H9 (cell line): Measurements from ENCODE around the gene CPEB2. TPM values are rescaled to one million over a fixed set of nuclear protein-coding genes. Genes with fewer than 3 reads are reported as not detected.

ENCODE experiments used
- DNase-seq: peaks from one replicate; pipeline ENCODE4 v3.0.0-alpha.2; 2017
- H2AFZ ChIP-seq: one replicate; pipeline ENCODE4 v1.6.1; 2013; ENCODE audit warnings: mild to moderate bottlenecking, low read length, control low read depth, moderate library complexity
- H2AK5ac ChIP-seq: 2 replicates; pipeline ENCODE4 v1.6.1; 2013; ENCODE audit warnings: low read length, control low read depth, mixed read lengths; ENCODE audit not compliant: insufficient read length
- H2BK120ac ChIP-seq: one replicate; pipeline ENCODE4 v1.6.1; 2013; ENCODE audit warnings: low read depth, mild to moderate bottlenecking, low read length, control low read depth, inconsistent platforms; ENCODE audit not compliant: poor library complexity, severe bottlenecking
- H2BK12ac ChIP-seq: 2 replicates; pipeline ENCODE4 v1.6.1; 2013; ENCODE audit warnings: low read length, control low read depth, mixed read lengths, low read depth; ENCODE audit not compliant: insufficient read length
- H2BK15ac ChIP-seq: 2 replicates; pipeline ENCODE4 v1.6.1; 2013; ENCODE audit warnings: low read depth, low read length, control low read depth
- H2BK20ac ChIP-seq: one replicate; pipeline ENCODE4 v1.6.1; 2013; ENCODE audit warnings: low read depth, mild to moderate bottlenecking, low read length, control low read depth, inconsistent platforms; ENCODE audit not compliant: poor library complexity, severe bottlenecking
- H2BK5ac ChIP-seq: 2 replicates; pipeline ENCODE4 v1.6.1; 2013; ENCODE audit warnings: low read length, control low read depth, mixed read lengths; ENCODE audit not compliant: insufficient read length
- H3K14ac ChIP-seq: 2 replicates; pipeline ENCODE4 v1.6.1; 2013; ENCODE audit warnings: low read length, control low read depth; ENCODE audit not compliant: insufficient read depth
- H3K18ac ChIP-seq: 2 replicates; pipeline ENCODE4 v1.6.1; 2013; ENCODE audit warnings: low read depth, mild to moderate bottlenecking, mixed read lengths, low read length, control low read depth; ENCODE audit not compliant: insufficient read length
- H3K23ac ChIP-seq: 2 replicates; pipeline ENCODE4 v1.6.1; 2013; ENCODE audit warnings: low read length, control low read depth, mixed read lengths, low read depth; ENCODE audit not compliant: insufficient read length
- H3K23me2 ChIP-seq: 2 replicates; pipeline ENCODE4 v1.6.1; 2013; ENCODE audit warnings: low read depth, mild to moderate bottlenecking, mixed read lengths, low read length, control low read depth; ENCODE audit not compliant: insufficient read length, poor library complexity, severe bottlenecking
- H3K27ac ChIP-seq: 2 replicates; pipeline ENCODE4 v1.5.1; 2013; ENCODE audit warnings: low read length, control low read depth, mixed read lengths, low read depth; ENCODE audit not compliant: insufficient read length
- H3K27me3 ChIP-seq: 2 replicates; pipeline ENCODE4 v1.6.1; 2013; ENCODE audit warnings: low read length, control low read depth, inconsistent platforms; ENCODE audit not compliant: insufficient read depth
- H3K4ac ChIP-seq: 2 replicates; pipeline ENCODE4 v1.6.1; 2013; ENCODE audit warnings: low read depth, mild to moderate bottlenecking, control low read depth, inconsistent platforms, low read length, moderate library complexity
- H3K4me1 ChIP-seq: 2 replicates; pipeline ENCODE4 v1.6.1; 2013; ENCODE audit warnings: low read length, control low read depth, inconsistent platforms; ENCODE audit not compliant: insufficient read depth
- H3K4me2 ChIP-seq: 2 replicates; pipeline ENCODE4 v1.6.1; 2013; ENCODE audit warnings: low read length, control low read depth, mixed read lengths; ENCODE audit not compliant: insufficient read length, insufficient read depth
- H3K56ac ChIP-seq: 2 replicates; pipeline ENCODE4 v1.6.1; 2013; ENCODE audit warnings: low read depth, mild to moderate bottlenecking, mixed read lengths, low read length, control low read depth; ENCODE audit not compliant: insufficient read length
- H3K79me1 ChIP-seq: 2 replicates; pipeline ENCODE4 v1.6.1; 2013; ENCODE audit warnings: low read depth, mild to moderate bottlenecking, moderate library complexity, low read length, control low read depth, inconsistent platforms; ENCODE audit not compliant: insufficient read depth, poor library complexity, severe bottlenecking
- H3K79me2 ChIP-seq: 2 replicates; pipeline ENCODE4 v1.6.1; 2013; ENCODE audit warnings: low read length, control low read depth, inconsistent platforms; ENCODE audit not compliant: insufficient read depth
- H3K9ac ChIP-seq: 2 replicates; pipeline ENCODE4 v1.6.1; 2013; ENCODE audit warnings: low read length, control low read depth, mixed read lengths; ENCODE audit not compliant: insufficient read length; ENCODE audit errors: extremely low read depth
- H3K9me3 ChIP-seq: one replicate; pipeline ENCODE4 v1.6.1; 2013; ENCODE audit warnings: low read depth, low read length, inconsistent platforms; ENCODE audit not compliant: control insufficient read depth
- H3T11ph ChIP-seq: one replicate; pipeline ENCODE4 v1.6.1; 2013; ENCODE audit warnings: mild to moderate bottlenecking, low read length, control low read depth, inconsistent platforms
- H4K20me1 ChIP-seq: one replicate; pipeline ENCODE4 v1.6.1; 2013; ENCODE audit not compliant: control insufficient read depth, insufficient read length, insufficient read depth
- H4K5ac ChIP-seq: 2 replicates; pipeline ENCODE4 v1.6.1; 2013; ENCODE audit warnings: low read depth, mild to moderate bottlenecking, mixed read lengths, low read length, control low read depth; ENCODE audit not compliant: insufficient read length
- H4K8ac ChIP-seq: replicated peaks from 2 replicates; pipeline ENCODE4 v1.6.1; 2013; ENCODE audit warnings: low read length, control low read depth, mixed read lengths, low read depth; ENCODE audit not compliant: insufficient read length
- H4K91ac ChIP-seq: 2 replicates; pipeline ENCODE4 v1.6.1; 2013; ENCODE audit warnings: low read depth, mild to moderate bottlenecking, moderate library complexity, mixed read lengths, low read length, control low read depth; ENCODE audit not compliant: insufficient read length
- H3K27ac Mint-ChIP-seq, 3 experiments: 2 replicates in 2 of 3; 3 replicates in 1 of 3; pipeline ENCODE4 v1.8.0; 2020 to 2021; ENCODE audit warnings: mixed read lengths in 3 of 3, mild to moderate bottlenecking in 1 of 3, moderate library complexity in 1 of 3
- H3K27me3 Mint-ChIP-seq: 2 replicates; pipeline ENCODE4 v1.8.0; 2021; ENCODE audit warnings: low read depth, mild to moderate bottlenecking, moderate library complexity, mixed read lengths
- H3K36me3 Mint-ChIP-seq, 3 experiments: 2 replicates in 2 of 3; 3 replicates in 1 of 3; pipeline ENCODE4 v1.8.0; 2020 to 2021; ENCODE audit warnings: low read depth in 3 of 3, mixed read lengths in 3 of 3; ENCODE audit not compliant: insufficient read depth in 1 of 3
- H3K4me1 Mint-ChIP-seq, 2 experiments: 2 replicates each; pipeline ENCODE4 v1.8.0; 2020; ENCODE audit warnings: mixed read lengths in 2 of 2
- H3K4me3 Mint-ChIP-seq, 2 experiments: 2 replicates in 1 of 2; 3 replicates in 1 of 2; pipeline ENCODE4 v1.8.0; 2020 to 2021; ENCODE audit warnings: mild to moderate bottlenecking in 2 of 2, mixed read lengths in 2 of 2, moderate library complexity in 1 of 2
- H3K9me3 Mint-ChIP-seq, 2 experiments: 2 replicates in 1 of 2; 3 replicates in 1 of 2; pipeline ENCODE4 v1.8.0; 2020; ENCODE audit warnings: mild to moderate bottlenecking in 2 of 2, mixed read lengths in 2 of 2, moderate library complexity in 1 of 2
- CTCF ChIP-seq: fragments of 200-600 bp; sonication (generic); conservative IDR thresholded peaks from 3 replicates; pipeline ENCODE4 v1.8.0; 2021; ENCODE audit warnings: antibody characterized with exemption, mild to moderate bottlenecking
- WGBS: extraction: QIAGEN DNeasy Blood & Tissue Kit; methylation state at CpG from one replicate; pipeline ENCODE4 v1.1.7; 2013; ENCODE audit warnings: missing lambda C conversion rate, low lambda C conversion rate, mixed read lengths; ENCODE audit not compliant: insufficient read length; ENCODE audit errors: extremely low coverage; 5-methylcytosine and 5-hydroxymethylcytosine counted together
- total RNA-seq: library from RNA; stranded (reverse); gene quantifications from 2 replicates; pipeline ENCODE4 v1.2.1, GENCODE V29; 2021

The CPEB2 gene
- total RNA-seq, 1 experiment from 2014 or later: 1.8 TPM

GRCh38 chr4:14985843-14986242 lies 16.4 kb upstream of the CPEB2 start:
- no CpG with 5 or more reads among the region's 1 CpG for WGBS
- no peak overlapping the region for H3K18ac ChIP-seq
- no peak overlapping the region for H3K9ac ChIP-seq
- H2AFZ ChIP-seq: no peak overlapping the region
- H2BK5ac ChIP-seq: no peak overlapping the region
- Mint-ChIP-seq H3K4me1 (peaks cover 3 to 4% of the 10 kb centered on the region in 2 experiments), H3K36me3 (no peaks in the 10 kb centered on the region), H3K9me3 (no peaks in the 10 kb centered on the region), H3K27me3 (peaks cover 2% of the 10 kb centered on the region; the same call in 1 of the 2 replicates), H3K4me3 (no peak overlapping the region), H3K27ac (no peak overlapping the region)
- H4K91ac ChIP-seq: no peak overlapping the region
- H3K4me1 ChIP-seq: no peaks in the 10 kb centered on the region
- no peak for TF ChIP-seq CTCF
- H3K23me2 ChIP-seq: no peaks in the 10 kb centered on the region
- no peak overlapping the region for H2BK12ac ChIP-seq
- no peak overlapping the region for H2AK5ac ChIP-seq
- no peak overlapping the region for H3K56ac ChIP-seq
- no peaks in the 10 kb centered on the region for H3K9me3 ChIP-seq
- no peak overlapping the region for H3K4ac ChIP-seq
- no peak for DNase-seq
- no peak overlapping the region for H2BK20ac ChIP-seq
- no peak overlapping the region for H4K5ac ChIP-seq
- H3K4me2 ChIP-seq: no peak overlapping the region
- no peak overlapping the region for H2BK120ac ChIP-seq
- H4K8ac ChIP-seq: no peak overlapping the region
- no peak overlapping the region for H3T11ph ChIP-seq
- no peaks in the 10 kb centered on the region for H4K20me1 ChIP-seq
- H3K27me3 ChIP-seq: no peaks in the 10 kb centered on the region
- H3K23ac ChIP-seq: no peak overlapping the region
- no peak overlapping the region for H3K27ac ChIP-seq
- no peaks in the 10 kb centered on the region for H3K79me2 ChIP-seq
- no peak overlapping the region for H3K14ac ChIP-seq
- H2BK15ac ChIP-seq: no peak overlapping the region
- H3K79me1 ChIP-seq: no peaks in the 10 kb centered on the region
